OCI-LY1 (cell line): ENCODE measurements around the gene TDRKH.
"Not testable (repeated sequence)": the region's sequence is repeated elsewhere in the genome, so short reads cannot be mapped to it uniquely, and the experiment has no call there.

Experiments used
- EZH2 ChIP-seq: fragments of 200-600 bp; sonication (generic), shearing (Covaris generic); IDR thresholded peaks from 2 replicates; pipeline ENCODE4 v1.8.0; 2017; ENCODE audit warnings: borderline replicate concordance, mixed run types, mild to moderate bottlenecking, antibody characterized with exemption, low read length, moderate library complexity, mixed read lengths
- TF ChIP-seq, protein P1 (sequence below): fragments of 200-600 bp; sonication (generic), shearing (Covaris generic); IDR thresholded peaks from 2 replicates; pipeline ENCODE4 v1.5.1; 2017; ENCODE audit warnings: mild to moderate bottlenecking, antibody characterized with exemption, low read length, moderate library complexity, mixed read lengths

DNA sequence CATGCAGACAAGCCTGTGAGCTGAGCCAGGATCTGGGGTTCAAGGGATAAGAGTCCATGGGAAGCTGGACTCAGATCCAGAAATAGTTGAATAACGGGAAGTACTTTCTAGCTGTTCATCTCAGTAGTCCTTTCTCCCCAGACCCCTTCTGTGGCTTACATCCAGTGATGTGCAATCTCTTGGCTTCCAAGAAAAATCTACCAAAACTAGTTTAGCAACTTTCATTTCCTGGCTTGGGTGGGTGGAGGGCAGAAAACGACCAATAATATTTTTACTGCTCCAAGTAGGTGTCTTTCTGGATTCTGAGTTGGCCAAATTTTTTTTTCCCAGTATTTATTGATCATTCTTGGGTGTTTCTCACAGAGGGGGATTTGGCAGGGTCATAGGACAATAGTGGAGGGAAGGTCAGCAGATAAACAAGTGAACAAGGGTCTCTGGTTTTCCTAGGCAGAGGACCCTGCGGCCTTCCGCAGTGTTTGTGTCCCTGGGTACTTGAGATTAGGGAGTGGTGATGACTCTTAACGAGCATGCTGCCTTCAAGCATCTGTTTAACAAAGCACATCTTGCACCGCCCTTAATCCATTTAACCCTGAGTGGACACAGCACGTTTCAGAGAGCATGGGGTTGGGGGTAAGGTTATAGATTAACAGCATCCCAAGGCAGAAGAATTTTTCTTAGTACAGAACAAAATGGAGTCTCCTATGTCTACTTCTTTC, 21.8 kb downstream of the TDRKH start:
- TF ChIP-seq, protein P1, sequence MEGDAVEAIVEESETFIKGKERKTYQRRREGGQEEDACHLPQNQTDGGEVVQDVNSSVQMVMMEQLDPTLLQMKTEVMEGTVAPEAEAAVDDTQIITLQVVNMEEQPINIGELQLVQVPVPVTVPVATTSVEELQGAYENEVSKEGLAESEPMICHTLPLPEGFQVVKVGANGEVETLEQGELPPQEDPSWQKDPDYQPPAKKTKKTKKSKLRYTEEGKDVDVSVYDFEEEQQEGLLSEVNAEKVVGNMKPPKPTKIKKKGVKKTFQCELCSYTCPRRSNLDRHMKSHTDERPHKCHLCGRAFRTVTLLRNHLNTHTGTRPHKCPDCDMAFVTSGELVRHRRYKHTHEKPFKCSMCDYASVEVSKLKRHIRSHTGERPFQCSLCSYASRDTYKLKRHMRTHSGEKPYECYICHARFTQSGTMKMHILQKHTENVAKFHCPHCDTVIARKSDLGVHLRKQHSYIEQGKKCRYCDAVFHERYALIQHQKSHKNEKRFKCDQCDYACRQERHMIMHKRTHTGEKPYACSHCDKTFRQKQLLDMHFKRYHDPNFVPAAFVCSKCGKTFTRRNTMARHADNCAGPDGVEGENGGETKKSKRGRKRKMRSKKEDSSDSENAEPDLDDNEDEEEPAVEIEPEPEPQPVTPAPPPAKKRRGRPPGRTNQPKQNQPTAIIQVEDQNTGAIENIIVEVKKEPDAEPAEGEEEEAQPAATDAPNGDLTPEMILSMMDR: not testable (repeated sequence)
- TF ChIP-seq EZH2: not testable (repeated sequence)
